CD4-positive, alpha-beta T cell treated with Interleukin-6 at 100 ng/mL for 8 hours (primary cell): ENCODE measurements around the gene SPATA31D1.

Source experiments
- DNase-seq: peaks from one replicate; pipeline ENCODE4 v3.0.0-alpha.2; 2020; ENCODE audit warnings: mixed read lengths, low spot score

The SPATA31D1 gene

GRCh38 chr9:82022121-82022520, 33.5 kb downstream of the SPATA31D1 start:
- no peak for DNase-seq

DNA sequence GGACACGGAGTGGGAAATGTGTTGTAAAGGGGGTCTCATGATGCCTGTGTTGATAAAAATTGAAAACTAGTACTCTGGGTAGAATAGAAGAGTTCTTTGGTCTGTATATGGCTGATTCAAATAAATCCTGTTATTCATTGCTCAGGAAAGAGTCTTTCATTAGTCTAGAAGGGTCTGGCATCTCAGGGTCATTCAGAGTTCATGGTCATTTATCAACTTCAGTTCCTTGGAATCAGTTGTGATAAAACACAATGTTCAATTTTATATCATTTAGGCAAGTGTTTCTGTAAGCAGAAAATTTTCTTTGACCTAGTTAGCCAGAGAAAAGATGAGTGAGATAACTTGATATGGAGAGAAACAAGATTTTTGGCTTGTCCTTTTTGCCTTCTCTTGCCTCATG, 36.3 kb downstream of the SPATA31D1 start:
- DNase-seq = no peak

DNA sequence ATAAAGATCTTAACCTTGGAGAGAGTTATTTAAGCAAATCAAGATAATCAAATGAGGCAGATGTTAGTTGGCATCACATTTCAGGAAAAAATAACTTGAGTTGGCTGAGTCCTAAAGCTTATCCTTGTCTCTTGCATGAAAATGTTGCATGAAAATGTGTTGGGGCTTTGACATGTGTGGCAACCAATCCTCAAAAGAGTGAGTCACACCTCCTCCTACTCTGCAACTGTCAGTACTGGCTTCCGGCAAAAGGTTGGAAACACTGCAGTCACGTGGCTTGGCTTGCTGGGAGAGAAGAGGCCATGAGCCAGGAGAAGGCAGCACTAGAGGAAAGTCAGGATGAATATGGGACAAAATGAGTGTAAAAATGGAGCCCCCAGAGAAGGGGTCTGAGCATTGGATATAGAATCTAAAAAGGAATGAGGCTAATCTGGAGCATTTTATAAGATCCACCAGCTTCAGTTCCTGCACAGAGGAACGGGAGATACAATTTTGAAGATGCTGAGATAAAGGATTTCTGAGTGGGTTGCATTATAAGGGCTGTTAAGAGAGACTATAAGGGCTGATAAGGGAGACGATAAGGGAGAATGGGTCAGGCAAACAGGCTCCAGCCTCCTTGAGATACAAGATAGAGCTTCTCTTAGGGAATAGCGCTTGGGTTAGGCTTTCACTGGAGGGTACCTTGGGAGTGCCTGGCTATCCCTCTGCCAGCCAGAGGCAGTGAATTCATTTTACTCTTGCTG, 43.1 kb downstream of the SPATA31D1 start:
- DNase-seq = no peak

DNA sequence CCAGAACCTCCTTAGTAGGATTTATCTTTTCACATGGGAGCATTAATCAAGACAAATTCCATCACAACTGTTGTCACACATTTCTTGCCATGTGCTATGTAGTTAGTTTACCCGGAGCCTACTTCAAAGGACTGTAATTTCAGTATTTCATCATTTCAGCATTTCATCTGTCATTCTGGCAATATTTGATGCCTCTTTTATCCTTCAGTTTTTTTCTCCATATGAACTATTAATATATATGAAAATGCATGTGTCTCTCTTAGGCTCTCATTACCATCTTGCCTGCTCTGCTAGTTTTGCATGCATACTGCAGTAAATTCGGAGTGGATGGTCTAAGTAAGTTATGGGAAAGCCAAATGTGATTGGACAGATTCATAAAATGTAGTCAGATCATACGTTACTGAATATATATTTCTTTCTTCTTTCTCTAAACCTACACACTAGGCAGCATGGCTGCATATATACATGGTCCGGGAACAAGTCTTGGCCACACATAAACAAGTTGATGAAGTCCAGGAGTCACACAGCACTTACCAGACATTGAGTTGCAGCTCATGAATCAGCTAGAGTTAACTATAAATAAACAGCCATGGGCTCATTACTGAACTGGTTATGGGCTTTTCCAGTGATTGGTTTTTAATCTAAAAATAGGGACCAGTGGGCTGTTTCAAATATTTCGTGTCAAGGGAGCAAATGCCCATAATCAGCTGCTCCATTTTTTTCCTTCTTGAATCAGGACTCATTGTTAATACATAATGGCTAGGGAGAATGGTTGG, 46.6 kb downstream of the SPATA31D1 start:
- no peak for DNase-seq

DNA sequence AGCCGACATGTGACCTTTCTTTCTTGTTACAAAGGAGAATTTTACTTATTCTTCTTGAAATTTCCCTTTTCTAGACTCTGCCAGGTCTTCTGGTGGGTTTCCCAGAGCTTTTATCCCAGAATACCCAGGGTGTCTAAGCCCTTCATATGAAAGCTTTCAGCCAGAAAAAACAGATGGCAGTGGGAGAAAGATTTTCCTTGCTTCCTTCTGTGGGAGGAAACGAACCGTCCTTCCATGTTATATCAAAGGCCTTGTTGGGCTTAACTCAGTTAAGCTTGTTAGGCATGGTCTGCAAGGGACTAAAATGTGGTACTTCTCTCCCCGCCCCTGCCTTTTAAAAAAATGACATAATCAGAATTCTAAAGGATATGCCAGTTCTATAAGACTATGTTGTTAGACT, 47.5 kb downstream of the SPATA31D1 start:
- DNase-seq = no peak

DNA sequence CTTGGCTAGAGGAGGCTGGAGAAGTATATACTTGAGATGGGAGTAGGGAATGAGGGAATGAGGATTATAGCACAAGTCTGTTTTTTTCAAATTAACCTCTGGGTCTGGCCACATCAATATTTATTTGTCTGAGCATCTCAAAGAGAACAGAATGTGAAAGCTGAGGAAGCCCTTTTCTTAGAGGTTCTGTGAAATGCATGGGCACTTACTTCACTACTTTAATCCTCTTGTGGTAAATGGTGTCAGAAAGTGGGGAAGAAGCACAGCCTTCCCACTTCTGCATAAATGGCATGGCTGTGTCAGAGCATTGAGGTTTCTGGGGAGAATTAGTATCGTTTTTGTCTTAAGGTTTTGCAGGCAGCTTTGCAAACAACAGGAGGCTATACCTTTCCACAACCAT, 48.6 kb downstream of the SPATA31D1 start:
- no peak for DNase-seq

DNA sequence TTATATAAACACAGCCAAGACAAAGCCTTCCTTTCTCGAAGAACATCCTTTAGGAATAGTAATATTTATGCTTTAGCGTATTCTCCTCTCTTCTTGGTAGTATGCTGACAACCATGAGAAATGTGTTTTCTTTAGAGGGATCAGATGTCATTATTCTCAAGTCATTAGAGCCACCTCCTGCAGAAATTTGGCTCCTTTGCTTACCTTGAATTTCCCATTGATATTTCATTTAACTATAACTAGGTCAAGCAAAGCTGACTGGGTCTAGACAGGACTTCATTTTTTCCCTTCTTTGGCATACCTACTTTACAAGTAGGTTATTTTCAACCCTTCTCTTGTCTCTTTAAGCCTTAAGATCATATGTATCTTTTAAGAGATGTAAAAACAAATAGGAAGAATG, 50.3 kb downstream of the SPATA31D1 start:
- no peak for DNase-seq
